Measurements from ENCODE around the gene FBXO36. TPM values are rescaled to one million over a fixed set of nuclear protein-coding genes. Genes with fewer than 3 reads are reported as not detected.

Gene FBXO36
- total and polyA plus RNA-seq, 2 experiments from 2014 or later = 5.8 to 7.6 TPM

DNA sequence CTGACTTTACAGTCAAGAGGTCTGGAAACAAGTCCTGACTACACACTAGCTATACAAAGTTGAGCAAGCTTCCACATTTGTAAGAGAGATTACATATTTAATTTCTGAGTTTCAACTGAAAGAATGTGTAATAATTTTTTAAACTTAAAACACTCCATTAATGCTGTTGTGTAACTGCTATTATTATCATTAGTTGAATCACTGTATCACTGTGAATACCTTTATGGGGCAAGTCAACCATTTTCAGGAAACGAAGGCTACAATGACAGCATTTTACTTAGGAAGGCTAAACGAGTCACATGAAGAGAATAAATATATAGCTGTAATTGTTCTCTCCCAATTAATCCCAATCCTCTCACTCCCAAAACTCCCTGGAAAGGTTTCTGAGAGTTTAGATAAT is 46.8 kb upstream of the FBXO36 start:
- peaks cover 2% of the 10 kb centered on the region for H3K27me3 Mint-ChIP-seq (ENCODE audit: insufficient read depth, low read depth, poor library complexity)

More for the DNA sequence above, 46.8 kb upstream of the FBXO36 start:
- no peak overlapping the region for H3K4me2 ChIP-seq
- H3K4me1 Mint-ChIP-seq = peaks cover 2% of the 10 kb centered on the region; the same call in 1 of the 3 replicates
- ATAC-seq (no peak), DNase-seq (ENCODE audit: low spot score) (no peak)
- H4K20me1 ChIP-seq (replicated peaks; ENCODE audit: insufficient read depth) = no peaks in the 10 kb centered on the region; the same call in 1 of the 2 replicates
- no peak for TF ChIP-seq CTCF (conservative IDR thresholded peaks at IDR 0.05; ENCODE audit: low read depth in 2 of 2)
- TF ChIP-seq ZNF331 (CRISPR knock-in tag; IDR thresholded peaks at IDR 0.05; ENCODE audit: low read depth) = no peak
- TF ChIP-seq JUNB (IDR thresholded peaks at IDR 0.05; ENCODE audit: unreplicated experiment) = no peak
- no peak for TF ChIP-seq ZNF114 (CRISPR knock-in tag; IDR thresholded peaks at IDR 0.05)
- TF ChIP-seq, protein P1, sequence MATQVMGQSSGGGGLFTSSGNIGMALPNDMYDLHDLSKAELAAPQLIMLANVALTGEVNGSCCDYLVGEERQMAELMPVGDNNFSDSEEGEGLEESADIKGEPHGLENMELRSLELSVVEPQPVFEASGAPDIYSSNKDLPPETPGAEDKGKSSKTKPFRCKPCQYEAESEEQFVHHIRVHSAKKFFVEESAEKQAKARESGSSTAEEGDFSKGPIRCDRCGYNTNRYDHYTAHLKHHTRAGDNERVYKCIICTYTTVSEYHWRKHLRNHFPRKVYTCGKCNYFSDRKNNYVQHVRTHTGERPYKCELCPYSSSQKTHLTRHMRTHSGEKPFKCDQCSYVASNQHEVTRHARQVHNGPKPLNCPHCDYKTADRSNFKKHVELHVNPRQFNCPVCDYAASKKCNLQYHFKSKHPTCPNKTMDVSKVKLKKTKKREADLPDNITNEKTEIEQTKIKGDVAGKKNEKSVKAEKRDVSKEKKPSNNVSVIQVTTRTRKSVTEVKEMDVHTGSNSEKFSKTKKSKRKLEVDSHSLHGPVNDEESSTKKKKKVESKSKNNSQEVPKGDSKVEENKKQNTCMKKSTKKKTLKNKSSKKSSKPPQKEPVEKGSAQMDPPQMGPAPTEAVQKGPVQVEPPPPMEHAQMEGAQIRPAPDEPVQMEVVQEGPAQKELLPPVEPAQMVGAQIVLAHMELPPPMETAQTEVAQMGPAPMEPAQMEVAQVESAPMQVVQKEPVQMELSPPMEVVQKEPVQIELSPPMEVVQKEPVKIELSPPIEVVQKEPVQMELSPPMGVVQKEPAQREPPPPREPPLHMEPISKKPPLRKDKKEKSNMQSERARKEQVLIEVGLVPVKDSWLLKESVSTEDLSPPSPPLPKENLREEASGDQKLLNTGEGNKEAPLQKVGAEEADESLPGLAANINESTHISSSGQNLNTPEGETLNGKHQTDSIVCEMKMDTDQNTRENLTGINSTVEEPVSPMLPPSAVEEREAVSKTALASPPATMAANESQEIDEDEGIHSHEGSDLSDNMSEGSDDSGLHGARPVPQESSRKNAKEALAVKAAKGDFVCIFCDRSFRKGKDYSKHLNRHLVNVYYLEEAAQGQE (IDR thresholded peaks at IDR 0.05; ENCODE audit: unreplicated experiment) = no peak
- no peak for TF ChIP-seq CREB1 (CRISPR knock-in tag; IDR thresholded peaks at IDR 0.05; ENCODE audit: low read depth)
- no peak for TF ChIP-seq STAT1 (IDR thresholded peaks at IDR 0.05; ENCODE audit: unreplicated experiment)
- no peak for TF ChIP-seq ETS1 (IDR thresholded peaks at IDR 0.05)
- TF ChIP-seq NANOG (IDR thresholded peaks at IDR 0.05; ENCODE audit: borderline replicate concordance) = no peak
- TF ChIP-seq POLR2AphosphoS5 (IDR thresholded peaks at IDR 0.05; ENCODE audit: low read depth) = no peak
- H3K36me3 Mint-ChIP-seq (ENCODE audit: low read depth) = peaks cover 21% of the 10 kb centered on the region
- H3K36me3 ChIP-seq (ENCODE audit: insufficient read depth) = 0 out of 2 replicates have a peak, but pooled peaks cover 6% of the 10 kb centered on the region
- H3K4me3 Mint-ChIP-seq = no peak overlapping the region
- no peaks in the 10 kb centered on the region for H3K4me1 ChIP-seq (ENCODE audit: insufficient read depth)
- H3K27ac Mint-ChIP-seq = no peak overlapping the region
- H3K9me2 ChIP-seq (ENCODE audit: insufficient read depth) = no peaks in the 10 kb centered on the region
- H3K4me3 ChIP-seq = no peak overlapping the region
- no peaks in the 10 kb centered on the region for H3F3A ChIP-seq (replicated peaks; ENCODE audit: low read depth)
- no peak overlapping the region for H3K27ac ChIP-seq (ENCODE audit: low read depth)
- no peaks in the 10 kb centered on the region for H3K27me3 ChIP-seq (ENCODE audit: insufficient read depth)
- no peaks in the 10 kb centered on the region for H3K9me3 Mint-ChIP-seq
- no peak overlapping the region for H2AFZ ChIP-seq
- H3K79me2 ChIP-seq (replicated peaks; ENCODE audit: insufficient read depth) = peaks cover 74% of the 10 kb centered on the region
